HEK293T (cell line): Measurements from ENCODE around the gene PRKAG2.

Experiments used
- CTCF ChIA-PET: fragments of 350-600 bp; formaldehyde crosslinking; extraction: SDS; loops from one replicate; lab custom pipeline; 2021; ENCODE audit warnings: antibody characterized with exemption, inconsistent platforms; lab: Yijun Ruan, JAX
- POLR2A ChIA-PET: fragments of 350-600 bp; formaldehyde crosslinking; extraction: SDS; loops from one replicate; lab custom pipeline; 2020; ENCODE audit warnings: antibody characterized with exemption, inconsistent platforms; lab: Yijun Ruan, JAX
- DNase-seq: peaks from one replicate; pipeline ENCODE4 v3.0.0; 2012; ENCODE audit warnings: mixed read lengths; ENCODE audit errors: extremely low spot score
- ARNT ChIP-seq: fragments of 450-650 bp; IDR thresholded peaks from 2 replicates; pipeline ENCODE4 v1.6.1; 2017; ENCODE audit warnings: mild to moderate bottlenecking
- BHLHE40 ChIP-seq: fragments of 450-650 bp; IDR thresholded peaks from 2 replicates; pipeline ENCODE4 v1.6.1; 2016; ENCODE audit warnings: mild to moderate bottlenecking, moderate library complexity, borderline replicate concordance
- CTBP1 ChIP-seq: fragments of 450-650 bp; IDR thresholded peaks from 2 replicates; pipeline ENCODE4 v1.6.1; 2016; ENCODE audit warnings: borderline replicate concordance
- ELF4 ChIP-seq: fragments of 450-650 bp; IDR thresholded peaks from 2 replicates; pipeline ENCODE4 v1.6.1; 2017; ENCODE audit warnings: antibody characterized with exemption
- FOXA1 ChIP-seq: fragments of 450-650 bp; IDR thresholded peaks from 2 replicates; pipeline ENCODE4 v1.6.1; 2016; ENCODE audit warnings: mild to moderate bottlenecking
- FOXK2 ChIP-seq: fragments of 450-650 bp; IDR thresholded peaks from 2 replicates; pipeline ENCODE4 v1.6.1; 2016; ENCODE audit warnings: mild to moderate bottlenecking
- FOXM1 ChIP-seq: fragments of 450-650 bp; IDR thresholded peaks from 2 replicates; pipeline ENCODE4 v1.6.1; 2017; ENCODE audit warnings: mild to moderate bottlenecking, borderline replicate concordance
- HDGF ChIP-seq: fragments of 450-650 bp; IDR thresholded peaks from 2 replicates; pipeline ENCODE4 v1.6.1; 2017; ENCODE audit warnings: antibody characterized with exemption, borderline replicate concordance
- L3MBTL2 ChIP-seq: fragments of 450-650 bp; conservative IDR thresholded peaks from 2 replicates; pipeline ENCODE4 v1.6.1; 2016; ENCODE audit warnings: mild to moderate bottlenecking
- LEF1 ChIP-seq: fragments of 450-650 bp; IDR thresholded peaks from 2 replicates; pipeline ENCODE4 v1.6.1; 2017; ENCODE audit warnings: mild to moderate bottlenecking, borderline replicate concordance
- NFRKB ChIP-seq: fragments of 450-650 bp; IDR thresholded peaks from 2 replicates; pipeline ENCODE4 v1.6.1; 2016; ENCODE audit warnings: mild to moderate bottlenecking, moderate library complexity
- PKNOX1 ChIP-seq: fragments of 450-650 bp; IDR thresholded peaks from 2 replicates; pipeline ENCODE4 v1.6.1; 2016
- SP1 ChIP-seq: fragments of 450-650 bp; IDR thresholded peaks from 2 replicates; pipeline ENCODE4 v1.6.1; 2017
- SUZ12 ChIP-seq: fragments of 450-650 bp; IDR thresholded peaks from 2 replicates; pipeline ENCODE4 v1.6.1; 2016; ENCODE audit warnings: mild to moderate bottlenecking
- TARDBP ChIP-seq: fragments of 450-650 bp; IDR thresholded peaks from 2 replicates; pipeline ENCODE4 v1.6.1; 2016
- ZNF384 ChIP-seq: fragments of 450-650 bp; IDR thresholded peaks from 2 replicates; pipeline ENCODE4 v1.6.1; 2016

The PRKAG2 gene

GRCh38 chr7:151664268-151664667 lies 212.6 kb downstream of the PRKAG2 start:
- POLR2A ChIA-PET = no interaction called here
- DNase-seq = no peak
- TF ChIP-seq L3MBTL2 = no peak
- TF ChIP-seq CTBP1 = no peak
- TF ChIP-seq SUZ12 = no peak
- no peak for TF ChIP-seq FOXK2
- TF ChIP-seq ELF4 = no peak
- no peak for TF ChIP-seq BHLHE40
- TF ChIP-seq TARDBP = no peak
- TF ChIP-seq LEF1 = no peak
- CTCF ChIA-PET = no interaction called here

- ChIA-PET CTCF (no interaction called here), POLR2A (no interaction called here)
- no peak for DNase-seq
- no peak for TF ChIP-seq SUZ12
- no peak for TF ChIP-seq PKNOX1
- TF ChIP-seq TARDBP = no peak
- no peak for TF ChIP-seq SP1
- TF ChIP-seq FOXA1 = no peak
- TF ChIP-seq NFRKB = no peak
- TF ChIP-seq LEF1 = no peak
- TF ChIP-seq HDGF = no peak
- no peak for TF ChIP-seq FOXK2
- TF ChIP-seq FOXM1 = no peak
- no peak for TF ChIP-seq ARNT
- TF ChIP-seq ELF4 = no peak
- no peak for TF ChIP-seq BHLHE40
- no peak for TF ChIP-seq CTBP1
- no peak for TF ChIP-seq L3MBTL2
Observed at GRCh38 chr7:151663382-151664100, 213.4 kb downstream of the PRKAG2 start.

GRCh38 chr7:151662251-151662826 lies 214.6 kb downstream of the PRKAG2 start:
- no peak for TF ChIP-seq FOXK2
- TF ChIP-seq ARNT = no peak
- TF ChIP-seq ZNF384 = no peak
- TF ChIP-seq PKNOX1 = no peak
- TF ChIP-seq NFRKB = no peak
- no peak for TF ChIP-seq FOXM1
- no peak for TF ChIP-seq TARDBP
- no peak for TF ChIP-seq L3MBTL2
- no peak for DNase-seq
- POLR2A ChIA-PET = no interaction called here
- CTCF ChIA-PET = no interaction called here

GRCh38 chr7:151661587-151661986 lies 215.3 kb downstream of the PRKAG2 start:
- ChIA-PET CTCF (no interaction called here), POLR2A (no interaction called here)
- no peak for TF ChIP-seq HDGF
- TF ChIP-seq FOXA1 = no peak
- TF ChIP-seq ZNF384 = no peak
- TF ChIP-seq CTBP1 = no peak
- no peak for TF ChIP-seq LEF1
- no peak for TF ChIP-seq SP1
- TF ChIP-seq ARNT = no peak
- no peak for TF ChIP-seq TARDBP
- no peak for TF ChIP-seq NFRKB
- TF ChIP-seq FOXM1 = no peak
- no peak for DNase-seq

GRCh38 chr7:151660141-151660540 lies 216.8 kb downstream of the PRKAG2 start:
- CTCF ChIA-PET = no interaction called here
- POLR2A ChIA-PET = no interaction called here
- TF ChIP-seq SUZ12 (no peak), CTBP1 (no peak), BHLHE40 (no peak), ELF4 (no peak), FOXA1 (no peak), FOXM1 (no peak), HDGF (no peak)
- no peak for DNase-seq

GRCh38 chr7:151659219-151659618 lies 217.7 kb downstream of the PRKAG2 start:
- ChIA-PET POLR2A (no interaction called here), CTCF (no interaction called here)
- no peak for TF ChIP-seq PKNOX1
- TF ChIP-seq L3MBTL2 = no peak
- no peak for TF ChIP-seq SUZ12
- TF ChIP-seq SP1 = no peak
- no peak for TF ChIP-seq FOXK2
- no peak for TF ChIP-seq TARDBP
- no peak for TF ChIP-seq ARNT
- no peak for TF ChIP-seq FOXM1
- TF ChIP-seq NFRKB = no peak
- no peak for DNase-seq

- TF ChIP-seq TARDBP = no peak
- TF ChIP-seq FOXA1 = no peak
- no peak for TF ChIP-seq FOXK2
- TF ChIP-seq HDGF = no peak
- no peak for TF ChIP-seq FOXM1
- no peak for TF ChIP-seq ARNT
- TF ChIP-seq NFRKB = no peak
- TF ChIP-seq BHLHE40 = no peak
- no peak for TF ChIP-seq CTBP1
- ChIA-PET CTCF (no interaction called here), POLR2A (no interaction called here)
- DNase-seq = no peak
Observed at GRCh38 chr7:151658778-151659177, 218.1 kb downstream of the PRKAG2 start.
